SH-SY5Y (cell line): Measurements from ENCODE around the gene SLC7A8.

Experiments used
- GATA2 ChIP-seq: IDR thresholded peaks from 2 replicates; pipeline ENCODE4 v1.6.1; 2011; ENCODE audit warnings: mild to moderate bottlenecking, low read depth, low read length
- GATA3 ChIP-seq: IDR thresholded peaks from 2 replicates; pipeline ENCODE4 v1.6.1; 2011; ENCODE audit warnings: low read depth, mild to moderate bottlenecking, low read length, moderate library complexity

DNA sequence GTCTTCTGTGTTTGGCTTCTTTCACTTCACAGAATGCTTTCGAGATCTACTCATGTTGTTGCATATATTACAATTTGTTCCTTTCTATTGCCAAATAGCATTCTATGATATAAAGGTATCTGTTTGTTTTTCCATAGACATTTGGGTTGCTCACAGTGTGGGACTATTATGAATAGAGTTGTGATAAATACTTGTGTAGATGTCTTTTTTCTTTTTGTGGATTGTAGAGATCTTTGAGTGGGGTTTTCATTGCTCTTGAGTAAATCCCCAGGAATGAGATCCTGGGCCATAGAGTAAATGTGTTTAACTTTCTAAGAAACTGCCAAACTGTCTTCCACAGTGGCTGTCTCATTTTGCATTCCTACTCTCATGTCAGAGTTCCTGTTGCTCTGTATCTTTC is 39.5 kb downstream of the SLC7A8 start:
- TF ChIP-seq GATA2 (no peak), GATA3 (no peak)
